Esophagus squamous epithelium (tissue), 4 donors: ENCODE results near the gene SPSB1.

Experiments used
- POLR2A ChIP-seq, 4 donors: fragments of 450-650 bp; IDR thresholded peaks; one replicate each; pipeline ENCODE4 v1.6.1; 2017; ENCODE audit warnings: antibody characterized with exemption in 4 of 4, mild to moderate bottlenecking in 4 of 4, moderate library complexity in 3 of 4
- TF ChIP-seq, protein P1 (sequence below), 6 experiments: fragments of 450-650 bp in 4 of 6; fragments of 200-600 bp in 2 of 6; sonication (generic) in 2 of 6; IDR thresholded peaks; one replicate each; pipeline ENCODE4 v1.5.1; 2016 to 2019; ENCODE audit warnings: antibody characterized with exemption in 6 of 6, mild to moderate bottlenecking in 4 of 6, moderate library complexity in 4 of 6

- TF ChIP-seq, protein P1, sequence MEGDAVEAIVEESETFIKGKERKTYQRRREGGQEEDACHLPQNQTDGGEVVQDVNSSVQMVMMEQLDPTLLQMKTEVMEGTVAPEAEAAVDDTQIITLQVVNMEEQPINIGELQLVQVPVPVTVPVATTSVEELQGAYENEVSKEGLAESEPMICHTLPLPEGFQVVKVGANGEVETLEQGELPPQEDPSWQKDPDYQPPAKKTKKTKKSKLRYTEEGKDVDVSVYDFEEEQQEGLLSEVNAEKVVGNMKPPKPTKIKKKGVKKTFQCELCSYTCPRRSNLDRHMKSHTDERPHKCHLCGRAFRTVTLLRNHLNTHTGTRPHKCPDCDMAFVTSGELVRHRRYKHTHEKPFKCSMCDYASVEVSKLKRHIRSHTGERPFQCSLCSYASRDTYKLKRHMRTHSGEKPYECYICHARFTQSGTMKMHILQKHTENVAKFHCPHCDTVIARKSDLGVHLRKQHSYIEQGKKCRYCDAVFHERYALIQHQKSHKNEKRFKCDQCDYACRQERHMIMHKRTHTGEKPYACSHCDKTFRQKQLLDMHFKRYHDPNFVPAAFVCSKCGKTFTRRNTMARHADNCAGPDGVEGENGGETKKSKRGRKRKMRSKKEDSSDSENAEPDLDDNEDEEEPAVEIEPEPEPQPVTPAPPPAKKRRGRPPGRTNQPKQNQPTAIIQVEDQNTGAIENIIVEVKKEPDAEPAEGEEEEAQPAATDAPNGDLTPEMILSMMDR (IDR thresholded peaks at IDR 0.05) = no peak
- no peak for TF ChIP-seq POLR2A (IDR thresholded peaks at IDR 0.05)
Measured at GRCh38 chr1:9271861-9272595, 20.7 kb upstream of the SPSB1 start.
